GM18907 (cell line): ENCODE results near the gene MMEL1.
A peak's percentile ranks its signal among the peaks of the same experiment; 100 is the strongest.

ENCODE experiments used
- ATAC-seq: cut with Tn5 transposase; IDR thresholded peaks from one replicate; pipeline ENCODE4 v1.9.1; 2021; ENCODE audit warnings: mild to moderate bottlenecking, moderate library complexity; ENCODE audit not compliant: unreplicated experiment

The MMEL1 gene

DNA sequence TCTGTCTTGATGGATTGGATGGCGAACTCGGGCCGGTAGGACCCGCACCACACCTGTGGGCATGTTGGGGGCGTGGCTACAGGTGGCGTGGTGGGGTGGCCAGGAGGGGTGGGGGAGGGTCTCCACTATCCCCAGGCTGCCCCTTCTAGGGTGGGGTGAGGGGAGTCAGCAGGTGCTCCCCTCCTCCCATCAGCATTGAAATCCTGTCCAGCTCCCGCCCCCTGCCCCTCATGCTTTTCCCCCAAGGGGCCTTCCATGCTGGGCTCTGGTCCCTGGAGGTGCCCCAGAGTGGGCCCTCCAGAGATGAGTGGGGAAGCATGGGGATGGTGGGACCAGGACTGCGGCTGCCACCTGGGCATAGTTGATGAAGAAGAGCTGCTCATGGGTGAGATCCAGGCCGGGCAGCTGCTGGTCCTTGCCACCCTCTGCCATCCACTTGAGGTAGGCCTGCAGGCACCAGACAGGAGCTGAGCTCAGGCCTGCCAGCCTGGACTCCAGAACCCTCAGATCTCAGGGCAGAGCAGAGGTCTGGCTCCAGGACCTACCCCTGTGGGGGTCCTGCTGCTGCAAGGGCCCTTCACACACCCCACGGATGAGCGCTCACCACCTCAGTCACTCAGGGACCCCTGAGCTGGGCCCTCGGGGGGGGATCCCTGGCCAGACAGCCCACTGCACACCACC, 41.1 kb downstream of the MMEL1 start:
- ATAC-seq = no peak

GRCh38 chr1:2591233-2591580, 41.6 kb downstream of the MMEL1 start:
- ATAC-seq = no peak

GRCh38 chr1:2590233-2591141, 42.3 kb downstream of the MMEL1 start:
- no peak for ATAC-seq

DNA sequence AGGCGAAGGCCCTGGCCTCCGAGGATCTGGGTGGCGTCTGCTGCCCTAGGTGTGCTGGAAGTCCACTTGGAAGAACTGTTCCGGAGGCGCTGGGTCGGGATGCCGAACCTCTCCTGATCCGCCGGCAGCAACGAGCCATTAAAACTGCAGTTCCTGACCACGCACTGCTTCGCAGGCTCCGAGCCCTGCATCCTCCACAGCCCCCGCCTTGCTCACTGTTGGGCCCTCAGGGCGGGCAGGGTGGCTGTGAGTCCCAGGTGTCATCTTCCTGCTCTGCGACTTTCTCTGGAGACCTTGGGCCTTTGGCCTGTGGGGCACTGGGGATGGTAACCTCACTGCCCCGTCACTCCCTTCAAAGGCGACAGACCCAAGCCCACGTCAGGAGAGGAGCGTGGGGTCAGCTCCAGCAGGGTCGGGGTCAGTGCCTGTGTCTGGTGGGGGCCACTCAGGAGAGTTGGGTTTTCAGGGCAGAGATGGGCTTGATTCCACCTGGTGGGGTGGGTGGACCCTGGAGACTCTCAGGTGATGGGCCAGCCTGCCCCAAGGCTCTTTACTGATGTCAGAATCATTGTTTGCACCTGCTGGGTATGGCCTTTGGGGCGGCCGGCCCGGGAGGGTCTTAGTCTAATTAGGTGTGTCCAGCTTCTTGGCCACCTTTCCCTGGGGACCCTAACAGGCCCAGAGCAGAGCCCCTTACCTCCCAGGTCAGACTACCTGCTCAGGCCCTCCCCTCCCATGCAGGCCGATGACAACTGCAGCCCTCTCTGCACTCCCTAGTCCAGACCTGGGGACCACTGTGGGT, 43.2 kb downstream of the MMEL1 start:
- ATAC-seq = no peak

DNA sequence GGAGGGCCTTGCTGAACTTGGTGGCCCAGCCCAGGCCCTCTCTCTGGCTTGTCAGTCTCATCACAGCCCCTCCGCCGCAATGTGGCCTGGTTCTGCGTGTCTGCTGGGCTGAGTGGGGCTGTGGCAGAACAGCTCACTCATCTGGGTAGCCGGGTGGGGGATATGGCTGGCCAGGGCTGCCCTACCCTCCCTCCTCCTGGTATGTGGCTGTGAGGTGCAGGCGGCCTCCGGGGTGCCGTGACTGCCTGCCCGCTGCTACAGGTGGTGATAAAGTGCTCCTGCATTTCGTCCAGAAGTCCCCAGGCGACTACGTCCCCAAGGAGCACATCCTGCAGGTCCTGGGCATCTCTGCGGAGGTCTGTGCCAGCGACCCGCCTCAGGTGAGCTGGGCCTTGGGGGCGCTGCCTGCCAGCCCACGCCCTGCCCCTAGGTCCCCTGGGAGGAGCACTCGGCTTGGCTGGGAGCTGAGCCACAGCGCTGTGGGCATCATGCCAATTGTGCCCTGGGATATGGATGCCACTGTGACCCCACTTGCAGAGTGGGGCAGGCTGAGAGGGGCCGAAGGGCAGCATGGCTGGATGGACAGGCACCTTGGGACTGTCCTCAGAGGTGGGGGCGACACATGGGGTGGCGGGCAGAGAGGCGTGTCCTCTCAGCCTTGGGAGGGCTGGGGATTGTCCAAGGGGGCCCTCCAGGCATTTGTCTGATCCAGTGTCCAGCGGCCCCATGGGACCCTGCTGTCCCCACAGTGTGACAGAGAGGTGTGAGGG, 44.0 kb downstream of the MMEL1 start:
- ATAC-seq = no peak

- ATAC-seq = no peak
These were observed 44.8 kb downstream of the MMEL1 start for GRCh38 chr1:2587860-2588571.

DNA sequence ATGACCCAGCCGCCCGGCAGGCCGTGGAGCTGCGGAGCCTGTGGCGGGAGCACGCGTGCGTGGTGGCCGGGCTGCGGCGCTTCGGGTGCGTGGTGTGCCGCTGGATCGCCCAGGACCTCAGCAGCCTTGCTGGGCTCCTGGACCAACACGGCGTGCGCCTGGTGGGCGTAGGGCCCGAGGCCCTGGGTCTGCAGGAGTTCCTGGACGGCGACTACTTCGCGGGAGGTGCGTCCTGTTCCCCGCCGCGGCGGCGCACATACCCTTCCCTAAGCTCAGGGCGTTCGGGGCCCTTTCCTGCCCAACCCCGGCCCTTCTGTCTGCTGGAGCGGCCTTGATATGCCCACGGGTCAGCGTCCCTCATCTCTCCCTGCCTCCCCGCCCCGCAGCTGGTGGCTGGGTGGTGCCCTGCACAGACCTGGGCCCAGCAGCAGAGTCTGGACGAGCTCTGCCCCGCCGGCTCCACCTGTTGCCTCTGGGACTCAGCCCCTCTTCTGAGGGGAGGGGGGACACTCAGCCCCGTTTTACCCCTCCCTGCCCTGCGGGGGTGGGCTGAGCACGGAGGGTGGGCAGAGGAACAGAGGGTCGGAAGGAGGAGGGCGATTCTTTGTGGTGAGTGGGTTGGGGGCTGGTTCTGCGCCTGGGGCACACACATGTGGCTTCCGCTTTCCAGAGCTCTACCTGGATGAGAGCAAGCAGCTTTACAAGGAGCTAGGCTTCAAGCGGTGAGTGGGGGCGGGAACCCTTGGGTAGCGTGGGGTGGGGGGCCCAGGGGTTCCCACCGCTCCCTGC, 45.6 kb downstream of the MMEL1 start:
- peak; percentile 0 for ATAC-seq

- peak; percentile 62 for ATAC-seq
These were observed 46.4 kb downstream of the MMEL1 start, which contains the start of gene PRXL2B for GRCh38 chr1:2586154-2587070. Gene PRXL2B (plus strand): TSS chr1:2586777. CDS start chr1:2586886, 109 bp downstream.

DNA sequence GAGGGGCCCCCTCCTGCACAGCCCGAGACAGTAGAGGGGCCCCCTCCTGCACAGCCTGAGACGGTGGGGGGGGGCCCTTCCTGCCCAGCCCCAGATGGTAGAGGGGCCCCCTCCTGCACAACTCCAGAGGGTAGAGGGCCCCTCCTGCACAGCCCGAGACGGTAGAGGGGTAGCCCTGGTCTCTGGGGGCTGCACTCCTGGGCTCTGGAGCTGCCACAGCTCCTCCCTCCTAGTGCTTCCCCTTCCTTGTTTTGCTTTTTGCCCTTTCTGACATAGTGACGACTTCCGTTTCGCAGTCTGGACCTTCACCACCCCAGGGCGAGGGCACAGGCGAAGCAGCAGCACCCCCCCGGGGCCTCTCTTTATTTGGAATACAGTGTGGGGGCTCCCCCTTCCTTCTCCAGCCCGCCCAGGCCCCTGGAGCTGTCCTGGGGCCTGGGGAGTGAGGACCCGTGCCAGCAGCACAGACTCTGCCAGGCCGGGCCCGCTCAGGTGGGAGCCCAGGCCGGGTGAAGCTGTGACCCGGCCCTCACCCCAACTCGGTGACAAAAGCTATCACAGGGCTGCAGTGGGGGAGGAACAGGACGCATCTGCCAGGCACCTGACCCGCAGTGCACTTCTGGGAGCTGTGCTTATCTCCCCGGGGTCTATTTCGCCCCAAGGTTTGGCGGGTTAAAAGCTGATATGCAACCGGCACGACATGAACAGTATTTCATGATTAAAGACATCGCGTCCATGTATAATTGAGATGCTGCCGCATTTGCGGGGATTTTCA, 47.3 kb downstream of the MMEL1 start:
- peak; percentile 46 for ATAC-seq

- ATAC-seq = no peak
These were observed 48.0 kb downstream of the MMEL1 start for GRCh38 chr1:2584686-2585317.

GRCh38 chr1:2583871-2584351, 48.9 kb downstream of the MMEL1 start:
- no peak for ATAC-seq

DNA sequence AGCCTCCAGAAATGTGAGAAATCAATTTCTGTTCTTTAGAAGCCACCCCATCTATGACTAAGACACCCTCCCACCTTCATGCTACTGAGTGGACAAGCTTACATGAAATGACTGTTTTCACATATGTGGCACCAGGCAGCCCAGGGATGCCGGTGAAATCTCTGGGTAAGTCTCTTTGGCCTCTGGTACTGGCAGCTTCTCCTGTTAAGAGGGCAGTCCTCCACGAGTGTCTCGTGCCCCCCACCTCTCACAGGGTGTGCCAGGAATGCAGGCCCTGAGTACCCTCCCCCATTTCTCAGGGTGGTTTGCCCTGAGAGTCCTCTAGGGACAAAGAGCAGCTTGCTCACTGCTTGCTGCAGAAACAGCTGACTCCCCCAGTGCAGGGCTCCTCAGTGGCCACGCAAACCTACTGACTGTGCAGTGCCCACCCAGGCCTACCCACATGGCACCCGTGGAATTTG, 49.5 kb downstream of the MMEL1 start:
- ATAC-seq = no peak

GRCh38 chr1:2582391-2582790, 50.4 kb downstream of the MMEL1 start:
- ATAC-seq = no peak

DNA sequence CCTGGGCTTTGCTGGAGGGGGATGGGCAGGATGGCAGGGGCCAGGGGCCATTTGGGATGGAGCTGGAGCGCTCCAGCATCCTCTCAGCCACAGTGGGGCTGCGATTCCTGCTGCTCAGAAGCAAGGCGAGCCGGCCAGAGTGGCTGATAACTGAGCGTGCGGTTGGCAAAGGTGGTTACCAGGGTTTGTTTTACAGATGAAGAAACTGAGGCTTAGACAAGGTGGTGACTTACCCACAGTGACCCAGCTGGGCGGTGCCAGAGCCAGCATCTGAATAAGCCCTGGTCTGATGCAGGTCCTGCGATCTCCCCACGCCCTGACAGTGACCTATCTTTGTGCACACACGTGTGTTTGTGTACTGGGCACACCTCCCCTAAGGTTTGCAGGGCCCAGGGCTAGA, 52.1 kb downstream of the MMEL1 start:
- no peak for ATAC-seq

DNA sequence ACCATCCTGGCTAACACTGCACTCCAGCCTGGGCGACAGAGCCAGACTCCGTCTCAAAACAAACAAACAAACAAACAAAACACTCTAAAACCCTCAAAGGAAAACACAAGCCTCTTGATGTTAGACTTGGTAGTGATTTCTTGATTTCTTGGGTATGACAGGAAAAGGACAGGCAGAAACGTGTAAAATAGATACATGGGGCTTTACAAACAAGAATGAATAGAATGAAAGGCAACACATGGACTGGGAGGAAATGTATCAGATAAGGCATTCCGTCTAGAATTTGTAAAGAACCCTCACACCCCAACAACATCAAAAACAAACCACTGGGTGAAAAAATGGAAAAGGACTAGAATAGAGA, 54.1 kb downstream of the MMEL1 start:
- ATAC-seq = no peak

- peak; percentile 54 for ATAC-seq
These were observed 55.2 kb downstream of the MMEL1 start for GRCh38 chr1:2577565-2578075.
